OCI-LY1 (cell line): Measurements from ENCODE around the gene PPP1R2B.

Source experiments
- H2AFZ ChIP-seq: fragments of 200-600 bp; sonication (generic), shearing (Covaris generic); 2 replicates; pipeline ENCODE4 v1.6.0; 2014; ENCODE audit warnings: antibody characterized with exemption, mild to moderate bottlenecking, low read length
- H3F3A ChIP-seq: fragments of 200-600 bp; sonication (generic), shearing (Covaris generic); 2 replicates; pipeline ENCODE4 v1.6.0; 2014; ENCODE audit warnings: mild to moderate bottlenecking, antibody characterized with exemption, low read length, moderate library complexity; ENCODE audit not compliant: insufficient read depth
- H3K27ac ChIP-seq: fragments of 200-600 bp; sonication (generic); 2 replicates; pipeline ENCODE4 v1.5.1; 2014; ENCODE audit warnings: low read length, mixed run types, mild to moderate bottlenecking, low read depth; ENCODE audit not compliant: poor library complexity, severe bottlenecking
- H3K27me3 ChIP-seq: fragments of 200-600 bp; sonication (generic); 2 replicates; pipeline ENCODE4 v1.6.0; 2014; ENCODE audit warnings: antibody characterized with exemption, mild to moderate bottlenecking, low read length, moderate library complexity; ENCODE audit not compliant: insufficient read depth
- H3K36me3 ChIP-seq: fragments of 200-600 bp; sonication (generic); 2 replicates; pipeline ENCODE4 v1.6.1; 2014; ENCODE audit warnings: mild to moderate bottlenecking, antibody characterized with exemption, low read length, moderate library complexity, mixed read lengths; ENCODE audit not compliant: insufficient read depth
- H3K4me1 ChIP-seq: fragments of 200-600 bp; sonication (generic); 2 replicates; pipeline ENCODE4 v1.5.1; 2014; ENCODE audit warnings: mild to moderate bottlenecking, low read length, moderate library complexity; ENCODE audit not compliant: insufficient read depth, severe bottlenecking
- H3K4me2 ChIP-seq: fragments of 200-600 bp; sonication (generic), shearing (Covaris generic); 2 replicates; pipeline ENCODE4 v1.6.1; 2014; ENCODE audit warnings: low read length
- H3K4me3 ChIP-seq: fragments of 200-600 bp; sonication (generic); 2 replicates; pipeline ENCODE4 v1.5.1; 2014; ENCODE audit warnings: low read length, low read depth, mild to moderate bottlenecking, mixed read lengths; ENCODE audit not compliant: poor library complexity, severe bottlenecking
- H3K79me2 ChIP-seq: fragments of 200-600 bp; shearing (Covaris generic); 2 replicates; pipeline ENCODE4 v1.6.1; 2016; ENCODE audit warnings: mixed run types, low read length, mixed read lengths; ENCODE audit not compliant: insufficient read depth
- H3K9ac ChIP-seq: fragments of 200-600 bp; sonication (generic), shearing (Covaris generic); 2 replicates; pipeline ENCODE4 v1.6.1; 2014; ENCODE audit warnings: mild to moderate bottlenecking, low read length, mixed read lengths
- H3K9me2 ChIP-seq: fragments of 200-600 bp; sonication (generic), shearing (Covaris generic); 2 replicates; pipeline ENCODE4 v1.6.1; 2014; ENCODE audit warnings: low read depth, mild to moderate bottlenecking, low read length, mixed read lengths
- H3K9me3 ChIP-seq: fragments of 200-600 bp; shearing (Covaris generic); 2 replicates; pipeline ENCODE4 v1.6.1; 2014; ENCODE audit warnings: low read length, mixed read lengths
- H4K20me1 ChIP-seq: fragments of 200-600 bp; sonication (generic), shearing (Covaris generic); 2 replicates; pipeline ENCODE4 v1.6.0; 2016; ENCODE audit warnings: mild to moderate bottlenecking, low read length; ENCODE audit not compliant: insufficient read depth
- EZH2 ChIP-seq: fragments of 200-600 bp; sonication (generic), shearing (Covaris generic); IDR thresholded peaks from 2 replicates; pipeline ENCODE4 v1.8.0; 2017; ENCODE audit warnings: borderline replicate concordance, mixed run types, mild to moderate bottlenecking, antibody characterized with exemption, low read length, moderate library complexity, mixed read lengths
- TF ChIP-seq, protein P1 (sequence below): fragments of 200-600 bp; sonication (generic), shearing (Covaris generic); IDR thresholded peaks from 2 replicates; pipeline ENCODE4 v1.5.1; 2017; ENCODE audit warnings: mild to moderate bottlenecking, antibody characterized with exemption, low read length, moderate library complexity, mixed read lengths

PPP1R2B gene

GRCh38 chr5:156892223-156892622 lies 42.1 kb downstream of the PPP1R2B start:
- Histone ChIP-seq H3K4me1 (no peaks in the 10 kb centered on the region), H2AFZ (no peak overlapping the region), H3K27me3 (no peaks in the 10 kb centered on the region)

GRCh38 chr5:156892864-156893263 lies 42.8 kb downstream of the PPP1R2B start:
- Histone ChIP-seq H3K36me3 (no peaks in the 10 kb centered on the region), H2AFZ (no peak overlapping the region), H3F3A (no peaks in the 10 kb centered on the region), H3K27ac (no peak overlapping the region), H3K4me1 (no peaks in the 10 kb centered on the region), H3K79me2 (no peaks in the 10 kb centered on the region), H3K9ac (no peak overlapping the region), H3K9me3 (no peaks in the 10 kb centered on the region), H3K9me2 (no peaks in the 10 kb centered on the region), H3K27me3 (no peaks in the 10 kb centered on the region), H3K4me3 (no peak overlapping the region), H3K4me2 (no peak overlapping the region), H4K20me1 (no peaks in the 10 kb centered on the region)
- TF ChIP-seq EZH2, result no peak
- TF ChIP-seq, protein P1, sequence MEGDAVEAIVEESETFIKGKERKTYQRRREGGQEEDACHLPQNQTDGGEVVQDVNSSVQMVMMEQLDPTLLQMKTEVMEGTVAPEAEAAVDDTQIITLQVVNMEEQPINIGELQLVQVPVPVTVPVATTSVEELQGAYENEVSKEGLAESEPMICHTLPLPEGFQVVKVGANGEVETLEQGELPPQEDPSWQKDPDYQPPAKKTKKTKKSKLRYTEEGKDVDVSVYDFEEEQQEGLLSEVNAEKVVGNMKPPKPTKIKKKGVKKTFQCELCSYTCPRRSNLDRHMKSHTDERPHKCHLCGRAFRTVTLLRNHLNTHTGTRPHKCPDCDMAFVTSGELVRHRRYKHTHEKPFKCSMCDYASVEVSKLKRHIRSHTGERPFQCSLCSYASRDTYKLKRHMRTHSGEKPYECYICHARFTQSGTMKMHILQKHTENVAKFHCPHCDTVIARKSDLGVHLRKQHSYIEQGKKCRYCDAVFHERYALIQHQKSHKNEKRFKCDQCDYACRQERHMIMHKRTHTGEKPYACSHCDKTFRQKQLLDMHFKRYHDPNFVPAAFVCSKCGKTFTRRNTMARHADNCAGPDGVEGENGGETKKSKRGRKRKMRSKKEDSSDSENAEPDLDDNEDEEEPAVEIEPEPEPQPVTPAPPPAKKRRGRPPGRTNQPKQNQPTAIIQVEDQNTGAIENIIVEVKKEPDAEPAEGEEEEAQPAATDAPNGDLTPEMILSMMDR, result no peak

More at GRCh38 chr5:156892223-156892622, 42.1 kb downstream of the PPP1R2B start:
- Histone ChIP-seq H3K4me2 (no peak overlapping the region), H3K27ac (no peak overlapping the region), H3K79me2 (no peaks in the 10 kb centered on the region), H3K9ac (no peak overlapping the region), H3K9me2 (no peaks in the 10 kb centered on the region), H3F3A (no peaks in the 10 kb centered on the region), H3K9me3 (no peaks in the 10 kb centered on the region), H3K36me3 (no peaks in the 10 kb centered on the region), H3K4me3 (no peak overlapping the region), H4K20me1 (no peaks in the 10 kb centered on the region)
- TF ChIP-seq EZH2, result no peak
- TF ChIP-seq, protein P1, result no peak

- no peak overlapping the region for H3K27ac ChIP-seq
- TF ChIP-seq, protein P1, result no peak
- no peak for TF ChIP-seq EZH2
These were observed 43.4 kb downstream of the PPP1R2B start for GRCh38 chr5:156893517-156893916.

More at GRCh38 chr5:156893517-156893916, 43.4 kb downstream of the PPP1R2B start:
- no peaks in the 10 kb centered on the region for H4K20me1 ChIP-seq
- H3K79me2 ChIP-seq, result no peaks in the 10 kb centered on the region
- no peak overlapping the region for H3K4me3 ChIP-seq
- H3K4me2 ChIP-seq, result no peak overlapping the region
- no peaks in the 10 kb centered on the region for H3K4me1 ChIP-seq
- no peaks in the 10 kb centered on the region for H3K9me3 ChIP-seq
- H3K9ac ChIP-seq, result no peak overlapping the region
- no peak overlapping the region for H2AFZ ChIP-seq
- H3K36me3 ChIP-seq, result no peaks in the 10 kb centered on the region
- no peaks in the 10 kb centered on the region for H3K27me3 ChIP-seq
- H3K9me2 ChIP-seq, result no peaks in the 10 kb centered on the region
- no peaks in the 10 kb centered on the region for H3F3A ChIP-seq
